SK-N-SH (cell line): ENCODE measurements around the gene KLK15.

Experiments
- CTCF ChIP-seq: fragments of 200-600 bp; sonication (generic); IDR thresholded peaks from 2 replicates; pipeline ENCODE4 v1.6.1; 2017; ENCODE audit warnings: antibody characterized with exemption, mild to moderate bottlenecking, moderate library complexity
- ELF1 ChIP-seq: IDR thresholded peaks from 2 replicates; pipeline ENCODE4 v1.4.0; 2012
- EP300 ChIP-seq, 2 experiments: IDR thresholded peaks; 2 replicates each; pipeline versions ENCODE4 v1.4.0 to v1.6.1; 2012; ENCODE audit warnings: borderline replicate concordance in 1 of 2, low read depth in 1 of 2, low read length in 1 of 2
- EZH2phosphoT487 ChIP-seq: fragments of 200-600 bp; sonication (generic); IDR thresholded peaks from 2 replicates; pipeline ENCODE4 v1.6.1; 2017; ENCODE audit warnings: low read depth, mixed run types, mild to moderate bottlenecking, antibody characterized with exemption, moderate library complexity, borderline replicate concordance
- GABPA ChIP-seq: IDR thresholded peaks from 2 replicates; pipeline ENCODE4 v1.4.0; 2012; ENCODE audit warnings: low read depth, mild to moderate bottlenecking
- MXI1 ChIP-seq: IDR thresholded peaks from 2 replicates; pipeline ENCODE4 v1.6.1; 2012; ENCODE audit warnings: mild to moderate bottlenecking, low read depth, low read length, improper control_type of control experiment
- PBX3 ChIP-seq: IDR thresholded peaks from 2 replicates; pipeline ENCODE4; 2012
- SIN3A ChIP-seq: IDR thresholded peaks from 2 replicates; pipeline ENCODE4 v1.6.1; 2012; ENCODE audit warnings: low read depth, mild to moderate bottlenecking, low read length, moderate library complexity, borderline replicate concordance
- SMC3 ChIP-seq: IDR thresholded peaks from 2 replicates; pipeline ENCODE4 v1.6.1; 2012; ENCODE audit warnings: low read depth, low read length, improper control_type of control experiment
- TEAD4 ChIP-seq: IDR thresholded peaks from 2 replicates; pipeline ENCODE4 v1.4.0; 2012; ENCODE audit warnings: mild to moderate bottlenecking, borderline replicate concordance; ENCODE audit not compliant: insufficient read depth
- YY1 ChIP-seq: IDR thresholded peaks from 2 replicates; pipeline ENCODE4 v1.4.0; 2012; ENCODE audit warnings: low read depth, mild to moderate bottlenecking

- TF ChIP-seq CTCF (peak; percentile 23; the same call in 1 of the 2 replicates), ELF1 (no peak), PBX3 (no peak; the same call in 1 of the 2 replicates), YY1 (no peak), EP300 (IDR thresholded peaks at IDR 0.05; ENCODE audit: borderline replicate concordance in 1 of 2, low read depth in 1 of 2, low read length in 1 of 2) (no peak), SIN3A (no peak), GABPA (no peak), EZH2phosphoT487 (no peak), SMC3 (no peak), TEAD4 (no peak), MXI1 (no peak)
Measured at GRCh38 chr19:50794876-50795663, 38.3 kb downstream of the KLK15 start.
